ENCODE data around the gene WFS1.

The WFS1 gene

DNA sequence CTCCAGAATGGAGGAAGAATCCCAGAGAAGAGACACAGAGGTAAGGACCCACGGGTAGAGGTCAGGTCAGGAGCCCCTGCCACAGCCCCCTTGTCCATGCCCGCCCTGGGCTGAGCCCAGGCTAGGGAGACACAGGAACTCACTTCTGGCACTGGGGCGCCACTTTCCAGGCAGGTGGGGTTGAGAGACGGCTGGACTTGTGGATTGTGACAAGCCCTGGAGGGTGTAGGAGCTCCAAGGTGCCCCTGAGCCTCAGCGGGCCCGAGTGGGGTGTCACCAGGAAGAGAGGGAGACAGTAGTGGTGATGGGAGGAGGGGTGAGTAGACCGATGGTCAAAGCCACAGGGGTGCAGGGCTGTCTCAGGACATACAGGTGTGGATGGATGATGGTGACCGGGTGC, 58.9 kb downstream of the WFS1 start:
- DNase-seq (ENCODE audit: extremely low read depth, low read depth): no peak
- no peak overlapping the region for H3K4me3 ChIP-seq (replicated peaks; ENCODE audit: low read depth, low read length)
- TF ChIP-seq, protein P1, sequence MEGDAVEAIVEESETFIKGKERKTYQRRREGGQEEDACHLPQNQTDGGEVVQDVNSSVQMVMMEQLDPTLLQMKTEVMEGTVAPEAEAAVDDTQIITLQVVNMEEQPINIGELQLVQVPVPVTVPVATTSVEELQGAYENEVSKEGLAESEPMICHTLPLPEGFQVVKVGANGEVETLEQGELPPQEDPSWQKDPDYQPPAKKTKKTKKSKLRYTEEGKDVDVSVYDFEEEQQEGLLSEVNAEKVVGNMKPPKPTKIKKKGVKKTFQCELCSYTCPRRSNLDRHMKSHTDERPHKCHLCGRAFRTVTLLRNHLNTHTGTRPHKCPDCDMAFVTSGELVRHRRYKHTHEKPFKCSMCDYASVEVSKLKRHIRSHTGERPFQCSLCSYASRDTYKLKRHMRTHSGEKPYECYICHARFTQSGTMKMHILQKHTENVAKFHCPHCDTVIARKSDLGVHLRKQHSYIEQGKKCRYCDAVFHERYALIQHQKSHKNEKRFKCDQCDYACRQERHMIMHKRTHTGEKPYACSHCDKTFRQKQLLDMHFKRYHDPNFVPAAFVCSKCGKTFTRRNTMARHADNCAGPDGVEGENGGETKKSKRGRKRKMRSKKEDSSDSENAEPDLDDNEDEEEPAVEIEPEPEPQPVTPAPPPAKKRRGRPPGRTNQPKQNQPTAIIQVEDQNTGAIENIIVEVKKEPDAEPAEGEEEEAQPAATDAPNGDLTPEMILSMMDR (IDR thresholded peaks at IDR 0.05; ENCODE audit: low read depth, low read length, missing control alignments): no peak

DNA sequence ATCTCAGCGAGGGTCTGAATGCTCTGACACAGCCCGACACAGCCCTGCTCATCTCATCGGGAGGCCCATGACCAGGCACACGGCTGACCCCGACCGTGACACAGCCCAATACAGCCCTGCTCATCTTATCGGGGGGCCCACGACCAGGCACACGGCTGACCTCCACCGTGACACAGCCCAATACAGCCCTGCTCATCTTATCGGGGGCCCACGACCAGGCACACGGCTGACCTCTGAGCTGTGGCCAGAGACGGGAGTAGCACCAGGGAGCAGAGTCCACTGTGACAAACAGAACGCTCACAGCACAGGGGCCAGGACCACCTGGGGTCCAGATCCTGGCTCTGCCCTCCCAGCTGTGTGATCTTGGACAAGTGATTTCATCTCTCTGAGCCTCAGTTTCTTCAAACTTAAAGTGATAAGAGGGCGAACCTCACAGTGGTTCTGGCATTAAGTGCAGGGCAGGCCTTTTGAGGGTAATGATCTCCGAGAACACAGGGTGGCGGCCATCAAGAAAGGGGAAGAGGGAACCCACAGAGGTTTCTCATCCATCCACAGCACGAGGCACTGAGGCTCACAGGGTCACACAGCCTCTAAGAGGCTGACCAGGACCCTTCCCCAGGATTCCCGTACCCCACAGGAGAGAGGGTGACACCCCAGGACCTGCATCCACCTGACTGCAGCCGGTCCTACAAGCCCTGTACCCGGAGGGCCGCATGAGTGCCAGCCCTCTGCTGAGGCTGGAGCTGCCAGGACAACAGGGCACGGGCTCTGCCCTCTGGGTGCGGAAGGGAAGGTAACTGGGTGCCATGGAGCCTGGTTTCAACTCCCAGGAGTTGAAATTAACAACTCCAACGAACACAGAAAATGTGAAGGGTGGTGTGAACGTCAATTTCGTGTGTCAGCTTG, 60.1 kb downstream of the WFS1 start:
- TF ChIP-seq, protein P1 (IDR thresholded peaks at IDR 0.05; ENCODE audit: low read depth, low read length, missing control alignments): no peak
- DNase-seq (ENCODE audit: extremely low read depth, low read depth): no peak
- H3K4me3 ChIP-seq (replicated peaks; ENCODE audit: low read depth, low read length): no peak overlapping the region

DNA sequence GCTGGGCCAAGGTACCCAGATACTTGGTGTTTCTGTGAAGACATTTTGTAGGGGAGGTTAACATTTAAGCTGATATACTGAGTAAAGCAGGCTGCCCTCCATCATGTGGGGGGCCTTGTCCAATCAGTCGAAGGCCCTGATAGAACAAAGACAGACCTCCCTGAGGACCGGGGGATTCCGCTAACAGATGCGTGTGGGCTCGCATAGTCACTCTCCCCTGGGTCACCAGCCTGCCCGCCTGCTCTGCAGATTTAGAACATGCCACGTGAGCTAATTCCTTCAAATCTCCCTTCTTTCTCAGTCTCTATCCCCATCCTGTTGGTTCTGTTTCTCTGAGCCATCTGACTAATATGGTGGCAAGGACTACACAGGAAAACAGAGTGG, 60.7 kb downstream of the WFS1 start:
- DNase-seq (ENCODE audit: extremely low read depth, low read depth): no peak
- TF ChIP-seq, protein P1 (IDR thresholded peaks at IDR 0.05; ENCODE audit: low read depth, low read length, missing control alignments): no peak
- no peak overlapping the region for H3K4me3 ChIP-seq (replicated peaks; ENCODE audit: low read depth, low read length)

DNA sequence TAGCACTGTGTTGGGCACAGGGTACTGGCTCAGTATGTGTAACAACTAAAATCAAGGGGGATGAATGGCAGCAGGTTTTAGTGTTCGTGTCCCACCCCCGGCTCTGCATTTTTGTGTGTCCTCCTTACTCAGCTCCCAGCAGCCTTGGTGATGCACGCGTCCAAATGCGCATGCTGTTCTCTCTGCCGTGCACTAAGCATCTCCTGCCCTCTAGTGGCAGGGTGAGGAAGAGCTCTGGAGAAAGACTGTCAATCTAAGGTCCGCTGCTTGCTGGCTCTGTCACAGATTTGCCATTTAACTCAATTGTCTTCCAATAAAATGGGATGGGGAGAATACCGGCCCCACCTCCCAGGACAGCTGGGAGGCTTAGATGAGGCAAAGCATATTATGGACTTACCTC, 61.4 kb downstream of the WFS1 start:
- H3K4me3 ChIP-seq (replicated peaks; ENCODE audit: low read depth, low read length): no peak overlapping the region
- no peak for DNase-seq (ENCODE audit: extremely low read depth, low read depth)
- TF ChIP-seq, protein P1 (IDR thresholded peaks at IDR 0.05; ENCODE audit: low read depth, low read length, missing control alignments): peak; percentile 64

DNA sequence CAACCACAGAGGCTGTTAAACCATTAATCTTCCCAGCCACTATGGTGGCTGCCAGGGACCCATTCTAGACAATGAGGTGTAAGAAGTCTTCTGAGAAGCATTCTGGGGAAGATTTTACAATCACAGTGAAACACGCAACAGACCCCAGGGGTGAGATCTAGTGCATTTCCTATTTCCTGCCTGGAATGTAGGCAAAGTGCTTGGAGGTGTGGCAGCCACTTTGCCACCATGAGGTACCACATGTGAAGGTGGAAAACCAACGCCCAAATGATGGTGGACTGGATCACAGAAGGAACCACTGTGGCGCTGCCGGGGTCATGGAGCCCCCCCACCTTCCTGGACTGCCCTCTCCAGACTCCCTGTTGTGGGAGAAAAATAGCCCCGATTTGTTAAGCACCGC, 61.8 kb downstream of the WFS1 start:
- DNase-seq (ENCODE audit: extremely low read depth, low read depth): no peak
- TF ChIP-seq, protein P1 (IDR thresholded peaks at IDR 0.05; ENCODE audit: low read depth, low read length, missing control alignments): no peak

DNA sequence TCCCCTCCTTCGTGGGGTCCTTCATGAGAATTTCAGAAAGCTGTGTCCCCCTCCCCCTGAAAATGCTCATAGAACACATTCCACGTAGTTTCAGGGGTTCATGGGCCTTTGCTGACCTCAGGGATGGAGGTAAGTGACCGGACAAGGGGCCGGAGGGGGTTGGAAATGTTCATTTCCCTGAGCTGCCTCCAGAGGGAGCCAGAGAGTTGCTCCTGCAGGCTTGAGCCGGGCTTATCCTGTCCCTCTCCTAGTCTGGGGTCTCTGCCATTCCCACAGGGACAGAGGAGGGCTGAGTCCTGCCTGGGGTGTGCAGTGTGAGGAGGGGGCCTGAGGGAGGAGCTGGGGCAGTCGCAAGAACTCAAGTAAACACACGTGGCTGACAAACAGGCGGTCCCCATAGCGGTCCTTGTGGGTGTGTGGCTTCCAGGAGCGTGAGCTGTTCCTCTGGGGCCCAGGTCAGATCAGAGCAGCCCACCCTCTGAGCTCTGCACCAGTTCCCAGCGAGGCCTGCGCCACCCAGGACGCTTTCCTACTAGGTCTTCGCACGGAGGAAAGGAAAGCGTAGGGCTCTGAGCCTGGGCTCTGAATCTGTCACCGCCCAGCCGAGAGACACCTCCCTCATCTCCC, 62.5 kb downstream of the WFS1 start:
- DNase-seq (ENCODE audit: extremely low read depth, low read depth): no peak
- H3K4me3 ChIP-seq (replicated peaks; ENCODE audit: low read depth, low read length): no peak overlapping the region
- TF ChIP-seq, protein P1 (IDR thresholded peaks at IDR 0.05; ENCODE audit: low read depth, low read length, missing control alignments): peak; percentile 85

More for the DNA sequence above, 61.8 kb downstream of the WFS1 start:
- H3K4me3 ChIP-seq (replicated peaks; ENCODE audit: low read depth, low read length): no peak overlapping the region

All from HFF-Myc (cell line).